ENCODE data around the gene VIPR1. TPM values are rescaled to one million over a fixed set of nuclear protein-coding genes. Genes with fewer than 3 reads are reported as not detected.
A peak's percentile ranks its signal among the peaks of the same experiment; 100 is the strongest.

Gene VIPR1
- total and polyA plus RNA-seq, 8 donors, result 7.8 to 82.5 (median 11.0) TPM

- H3K9me3 ChIP-seq, result no peaks in the 10 kb centered on the region
- TF ChIP-seq CTCF (IDR thresholded peaks at IDR 0.05), result no peak
- peaks cover 0 to 2% of the 10 kb centered on the region in 2 donors for H3K36me3 ChIP-seq
- intact Hi-C loops (cut with DNase I), result no loop called here
- DNase-seq, result peak in 1 of 4 donors; percentile 12
- H3K27me3 ChIP-seq, result no peaks in the 10 kb centered on the region
- peaks cover 0 to 25% of the 10 kb centered on the region in 2 donors for H3K4me1 ChIP-seq
- no peak overlapping the region for H3K27ac ChIP-seq
- no peak overlapping the region for H3K4me3 ChIP-seq
- no peak for ATAC-seq
These were observed 34.9 kb downstream of the VIPR1 start for GRCh38 chr3:42537350-42537749.

- Histone ChIP-seq H3K27ac (peak overlapping the region in 1 of 2 donors; percentile 31), H3K4me1 (peaks cover 11 to 39% of the 10 kb centered on the region in 2 donors), H3K27me3 (no peaks in the 10 kb centered on the region), H3K36me3 (no peaks in the 10 kb centered on the region), H3K9me3 (no peaks in the 10 kb centered on the region), H3K4me3 (no peak overlapping the region)
- intact Hi-C loops (cut with DNase I), result no loop called here
- DNase-seq, result peak; percentile 14 to 85 (median 56)
- peak; percentile 67 to 81 for TF ChIP-seq CTCF (IDR thresholded peaks at IDR 0.05)
- peak; percentile 74 for ATAC-seq
These were observed 37.6 kb downstream of the VIPR1 start for GRCh38 chr3:42539871-42540714.

GRCh38 chr3:42541079-42541478, 38.6 kb downstream of the VIPR1 start:
- peaks cover 17 to 49% of the 10 kb centered on the region in 2 donors for H3K4me1 ChIP-seq
- no peaks in the 10 kb centered on the region for H3K36me3 ChIP-seq
- no peaks in the 10 kb centered on the region for H3K27me3 ChIP-seq
- DNase-seq (peak in 1 of 4 donors; percentile 15), ATAC-seq (no peak)
- H3K27ac ChIP-seq, result no peak overlapping the region
- TF ChIP-seq CTCF (IDR thresholded peaks at IDR 0.05), result no peak
- intact Hi-C loops (cut with DNase I), result no loop called here
- no peak overlapping the region for H3K4me3 ChIP-seq
- no peaks in the 10 kb centered on the region for H3K9me3 ChIP-seq

- Histone ChIP-seq H3K27me3 (no peaks in the 10 kb centered on the region), H3K9me3 (no peaks in the 10 kb centered on the region), H3K27ac (peak overlapping the region; percentile 79 to 80), H3K4me3 (no peak overlapping the region), H3K36me3 (peaks cover 0 to 11% of the 10 kb centered on the region in 2 donors), H3K4me1 (peaks cover 21 to 63% of the 10 kb centered on the region in 2 donors)
- DNase-seq (peak in 3 of 4 donors; percentile 38 to 72 (median 69)), ATAC-seq (peak; percentile 83)
- intact Hi-C loops (cut with DNase I), result no loop called here
- TF ChIP-seq CTCF (IDR thresholded peaks at IDR 0.05), result no peak
These were observed 42.2 kb downstream of the VIPR1 start for GRCh38 chr3:42544492-42545283.

All from left lung (tissue), 10 donors.